H1 (cell line): ENCODE measurements around the gene C20orf144. TPM values are rescaled to one million over a fixed set of nuclear protein-coding genes. Genes with fewer than 3 reads are reported as not detected.

Source experiments
- CTCF ChIA-PET: fragments of 300-600 bp; sonication (Branson Sonifier 250); formaldehyde crosslinking; loops from one replicate; lab custom pipeline; 2021; ENCODE audit not compliant: partially characterized antibody; lab: Charles Lee
- POLR2A ChIA-PET: fragments of 300-600 bp; sonication (Branson Sonifier 250); formaldehyde crosslinking; loops from one replicate; lab custom pipeline; 2021; ENCODE audit warnings: inconsistent platforms; ENCODE audit not compliant: partially characterized antibody; lab: Charles Lee
- DNase-seq, 2 experiments: peaks; one replicate each; pipeline versions ENCODE4 v3.0.0 to v3.0.0-alpha.2; 2010 to 2022; ENCODE audit warnings: low spot score in 2 of 2, low read depth in 1 of 2, mixed read lengths in 1 of 2
- FAIRE-seq: peaks from 2 replicates; lab custom pipeline; 2011; peaks lifted over from hg19 to GRCh38; lab: Jason Lieb, UNC
- H2AFZ ChIP-seq: 2 replicates; pipeline ENCODE4 v1.8.1; 2012; ENCODE audit warnings: low read length, inconsistent platforms
- H2AK5ac ChIP-seq: 2 replicates; pipeline ENCODE4 v1.6.1; 2013; ENCODE audit warnings: low read depth, low read length
- H2BK120ac ChIP-seq: replicated peaks from 2 replicates; pipeline ENCODE3; 2013; ENCODE audit warnings: low read depth, low read length, inconsistent platforms
- H2BK12ac ChIP-seq: 2 replicates; pipeline ENCODE4 v1.6.1; 2013; ENCODE audit warnings: low read depth, low read length
- H2BK15ac ChIP-seq: 2 replicates; pipeline ENCODE4 v1.6.1; 2013; ENCODE audit warnings: low read length
- H2BK20ac ChIP-seq: 2 replicates; pipeline ENCODE4 v1.6.1; 2013; ENCODE audit warnings: low read length
- H2BK5ac ChIP-seq: 2 replicates; pipeline ENCODE4 v1.6.1; 2013; ENCODE audit warnings: low read depth, low read length
- H3K14ac ChIP-seq: 2 replicates; pipeline ENCODE4 v1.6.1; 2013; ENCODE audit warnings: inconsistent platforms; ENCODE audit not compliant: insufficient read length
- H3K18ac ChIP-seq: 2 replicates; pipeline ENCODE4 v1.6.1; 2013; ENCODE audit warnings: low read length; ENCODE audit errors: extremely low read depth
- H3K23ac ChIP-seq: 2 replicates; pipeline ENCODE4 v1.6.1; 2013; ENCODE audit warnings: inconsistent platforms; ENCODE audit not compliant: insufficient read length
- H3K23me2 ChIP-seq: 2 replicates; pipeline ENCODE4 v1.6.1; 2013; ENCODE audit warnings: low read depth, low read length
- H3K27ac ChIP-seq: 2 replicates; pipeline ENCODE4 v1.6.1; 2011; ENCODE audit warnings: low read depth, low read length, inconsistent platforms
- H3K27me3 ChIP-seq, 4 experiments: replicated peaks in 1 of 4; 1 replicate in 1 of 4; 2 replicates in 3 of 4; pipeline versions ENCODE4 v1.6.1 to v1.8.1; 2011 to 2013; ENCODE audit warnings: low read length in 3 of 4, mild to moderate bottlenecking in 3 of 4, inconsistent platforms in 2 of 4, mixed read lengths in 2 of 4, moderate library complexity in 1 of 4; ENCODE audit not compliant: control insufficient read depth in 3 of 4, insufficient read depth in 3 of 4; ENCODE audit errors: extremely low read depth in 1 of 4
- H3K36me3 ChIP-seq, 4 experiments: 2 replicates each; pipeline versions ENCODE4 v1.6.1 to v1.8.1; 2011 to 2013; ENCODE audit warnings: mild to moderate bottlenecking in 4 of 4, low read length in 3 of 4, moderate library complexity in 2 of 4, control low read depth in 1 of 4, inconsistent platforms in 1 of 4; ENCODE audit not compliant: insufficient read depth in 4 of 4, control insufficient read depth in 2 of 4
- H3K4ac ChIP-seq: replicated peaks from 2 replicates; pipeline ENCODE3; 2013; ENCODE audit warnings: low read length, low read depth, mixed read lengths, inconsistent platforms; ENCODE audit not compliant: insufficient read length
- H3K4me1 ChIP-seq, 4 experiments: replicated peaks in 1 of 4; 1 replicate in 1 of 4; 2 replicates in 3 of 4; pipeline versions ENCODE4 v1.6.1 to v1.8.1; 2011 to 2013; ENCODE audit warnings: low read length in 3 of 4, inconsistent platforms in 2 of 4, mixed read lengths in 1 of 4; ENCODE audit not compliant: insufficient read depth in 4 of 4, control insufficient read depth in 3 of 4
- H3K4me2 ChIP-seq, 2 experiments: 2 replicates each; pipeline versions ENCODE4 v1.6.1 to v1.8.1; 2011 to 2013; ENCODE audit warnings: low read depth in 2 of 2, low read length in 2 of 2, control low read depth in 1 of 2, inconsistent platforms in 1 of 2, mild to moderate bottlenecking in 1 of 2; ENCODE audit not compliant: insufficient read depth in 1 of 2
- H3K4me3 ChIP-seq, 4 experiments: fragments of 200-600, 300-600 bp in 1 of 4; sonication (generic), shearing (Covaris generic), sonication (Bioruptor Twin) in 1 of 4; 2 replicates each; pipeline versions ENCODE4 v1.5.1 to v1.8.1; 2011 to 2016; ENCODE audit warnings: low read length in 4 of 4, low read depth in 3 of 4, control low read depth in 2 of 4, inconsistent platforms in 2 of 4, mild to moderate bottlenecking in 2 of 4, mixed read lengths in 1 of 4, moderate library complexity in 1 of 4; ENCODE audit not compliant: insufficient read depth in 2 of 4; ENCODE audit errors: extremely low read depth in 1 of 4
- H3K56ac ChIP-seq: replicated peaks from 2 replicates; pipeline ENCODE3; 2013; ENCODE audit warnings: low read depth, mild to moderate bottlenecking, mixed read lengths, low read length, inconsistent platforms; ENCODE audit not compliant: insufficient read length
- H3K79me1 ChIP-seq: 2 replicates; pipeline ENCODE4 v1.6.1; 2013; ENCODE audit warnings: low read depth, low read length, control low read depth
- H3K79me2 ChIP-seq, 2 experiments: 2 replicates each; pipeline versions ENCODE4 v1.6.1 to v1.8.1; 2012 to 2013; ENCODE audit warnings: low read length in 2 of 2, mild to moderate bottlenecking in 2 of 2, inconsistent platforms in 1 of 2; ENCODE audit not compliant: insufficient read depth in 2 of 2, control insufficient read depth in 1 of 2
- H3K9ac ChIP-seq, 4 experiments: replicated peaks in 1 of 4; 1 replicate in 1 of 4; 2 replicates in 3 of 4; pipeline versions ENCODE4 v1.6.1 to v1.8.1; 2011 to 2013; ENCODE audit warnings: low read depth in 3 of 4, low read length in 3 of 4, control low read depth in 2 of 4, mild to moderate bottlenecking in 2 of 4, moderate library complexity in 2 of 4, inconsistent platforms in 1 of 4; ENCODE audit errors: extremely low read depth in 1 of 4
- H3K9me3 ChIP-seq, 2 experiments: 2 replicates each; pipeline versions ENCODE4 v1.6.1 to v1.8.1; 2012 to 2013; ENCODE audit warnings: mild to moderate bottlenecking in 2 of 2, moderate library complexity in 2 of 2, control low read depth in 1 of 2, inconsistent platforms in 1 of 2, low read depth in 1 of 2, low read length in 1 of 2, mixed read lengths in 1 of 2; ENCODE audit not compliant: insufficient read depth in 2 of 2
- H4K20me1 ChIP-seq, 2 experiments: replicated peaks in 1 of 2; 2 replicates each; pipeline versions ENCODE3 to v1.8.1; 2011 to 2013; ENCODE audit warnings: inconsistent platforms in 2 of 2, low read length in 2 of 2, mild to moderate bottlenecking in 1 of 2; ENCODE audit not compliant: insufficient read depth in 2 of 2, control insufficient read depth in 1 of 2
- H4K5ac ChIP-seq: 2 replicates; pipeline ENCODE4 v1.6.1; 2013; ENCODE audit warnings: low read length, low read depth, mixed read lengths, inconsistent platforms; ENCODE audit not compliant: insufficient read length
- H4K8ac ChIP-seq: 2 replicates; pipeline ENCODE4 v1.8.0; 2013; ENCODE audit warnings: mild to moderate bottlenecking, moderate library complexity, low read length, inconsistent platforms; ENCODE audit not compliant: insufficient read depth; ENCODE audit errors: extremely low read depth
- H4K91ac ChIP-seq: replicated peaks from 2 replicates; pipeline ENCODE3; 2013; ENCODE audit warnings: low read length, mixed read lengths, inconsistent platforms; ENCODE audit not compliant: insufficient read length
- JUND ChIP-seq: IDR thresholded peaks from 2 replicates; pipeline ENCODE4 v1.6.1; 2011; ENCODE audit warnings: mild to moderate bottlenecking, improper control_type of control experiment, low read length
- MAX ChIP-seq: IDR thresholded peaks from 2 replicates; pipeline ENCODE4 v1.6.1; 2012; ENCODE audit warnings: inconsistent platforms
- NANOG ChIP-seq: IDR thresholded peaks from 2 replicates; pipeline ENCODE4 v1.6.1; 2011; ENCODE audit warnings: low read length, low read depth, mild to moderate bottlenecking, inconsistent platforms; ENCODE audit not compliant: insufficient read depth, poor library complexity, severe bottlenecking
- POLR2A ChIP-seq, 2 experiments: IDR thresholded peaks; 1 replicate in 1 of 2; 2 replicates in 1 of 2; pipeline ENCODE4 v1.6.1; 2011; ENCODE audit warnings: low read depth in 2 of 2, low read length in 2 of 2, mild to moderate bottlenecking in 2 of 2; ENCODE audit errors: control extremely low read depth in 1 of 2
- RAD21 ChIP-seq, 2 experiments: IDR thresholded peaks in 1 of 2; conservative IDR thresholded peaks in 1 of 2; 2 replicates each; pipeline ENCODE4 v1.6.1; 2011; ENCODE audit warnings: low read depth in 2 of 2, low read length in 2 of 2, improper control_type of control experiment in 1 of 2, inconsistent platforms in 1 of 2, mild to moderate bottlenecking in 1 of 2, moderate library complexity in 1 of 2
- SRF ChIP-seq: IDR thresholded peaks from 2 replicates; pipeline ENCODE4 v1.6.1; 2011; ENCODE audit warnings: mild to moderate bottlenecking, low read depth, low read length, moderate library complexity
- YY1 ChIP-seq: IDR thresholded peaks from 2 replicates; pipeline ENCODE4 v1.6.1; 2011; ENCODE audit warnings: low read depth, mild to moderate bottlenecking, low read length
- WGBS, 2 experiments: shearing (Covaris generic) in 1 of 2; methylation state at CpG; one replicate each; pipeline versions ENCODE4 v1.1.6 to v1.1.7; 2013 to 2015; ENCODE audit warnings: low lambda C conversion rate in 2 of 2, mixed read lengths in 2 of 2, inconsistent platforms in 1 of 2, low coverage in 1 of 2, missing lambda C conversion rate in 1 of 2; ENCODE audit not compliant: insufficient replicate concordance in 2 of 2, insufficient coverage in 1 of 2, insufficient read length in 1 of 2; ENCODE audit errors: extremely low coverage in 1 of 2, missing lambda C conversion rate in 1 of 2; 5-methylcytosine and 5-hydroxymethylcytosine counted together
- polyA plus RNA-seq, 7 experiments: library from polyadenylated mRNA; depleted of rRNA in 3 of 7; stranded (reverse) in 5 of 7; unstranded in 2 of 7; fragments of >200 nt in 5 of 7; fragments of 200-250 nt in 2 of 7; gene quantifications; 1 replicate in 5 of 7; 2 replicates in 1 of 7; 4 replicates in 1 of 7; pipeline versions ENCODE4 v1.2.1 to v1.2.3, GENCODE V29; 2011 to 2013; ENCODE audit warnings: missing spikeins in 2 of 7, mixed read lengths in 2 of 7
- total RNA-seq: library from RNA; stranded (reverse); fragmentation: NEBNext Ultra II Directional; extraction: Animal tissue kit (Norgen Biotek cat#: 25700); gene quantifications from 2 replicates; pipeline ENCODE4 v1.2.1, GENCODE V29; 2021

The C20orf144 gene
- total and polyA plus RNA-seq, 2 of the 8 experiments (the other 6 are each of a cell fraction or from before 2014, with no cell fraction given): 0.21 to 0.24 TPM

- Histone ChIP-seq H3K4me1 (peaks cover 4 to 20% (median 10%) of the 10 kb centered on the region in 4 experiments), H2BK15ac (no peak overlapping the region), H3K36me3 (peaks cover 18 to 37% (median 30%) of the 10 kb centered on the region in 4 experiments; a peak in 7 of 8 replicates), H2AFZ (no peak overlapping the region), H3K9ac (no peak overlapping the region), H4K8ac (no peak overlapping the region), H2AK5ac (no peak overlapping the region), H3K27ac (no peak overlapping the region), H3K4ac (no peak overlapping the region), H4K20me1 (peaks cover 19 to 55% of the 10 kb centered on the region in 2 experiments), H3K4me2 (no peak overlapping the region), H3K9me3 (no peaks in the 10 kb centered on the region), H3K79me2 (peaks cover 0 to 51% of the 10 kb centered on the region in 2 experiments; a peak in 3 of 4 replicates), H3K79me1 (peaks cover 19% of the 10 kb centered on the region), H2BK20ac (no peak overlapping the region), H2BK120ac (no peak overlapping the region), H3K18ac (no peak overlapping the region), H3K27me3 (no peaks in the 10 kb centered on the region), H3K23ac (no peak overlapping the region), H2BK5ac (no peak overlapping the region), H3K4me3 (no peak overlapping the region), H4K5ac (no peak overlapping the region), H2BK12ac (no peak overlapping the region), H3K23me2 (peaks cover 9% of the 10 kb centered on the region), H4K91ac (no peak overlapping the region), H3K14ac (no peak overlapping the region), H3K56ac (no peak overlapping the region)
- CTCF ChIA-PET: interaction anchor here (0.8 to 2.2 kb wide), 4 partner anchors 10 to 157 kb away, joined by 3 to 14 read pairs (median 4); partner anchors contain the start of gene ACTL10
- POLR2A ChIA-PET: interaction anchor here (1.1 to 14.0 kb wide), 3 partner anchors 14 to 211 kb away, joined by 3 to 245 read pairs (median 3); partner anchors contain the start of genes ACTL10, C20orf144 and NECAB3
- FAIRE-seq (no peak), DNase-seq (no peak)
- TF ChIP-seq RAD21 (IDR thresholded peaks at IDR 0.05 in 1 of 2, conservative IDR thresholded peaks at IDR 0.05 in 1 of 2; ENCODE audit: low read depth in 2 of 2, low read length in 2 of 2) (no peak), SRF (no peak), NANOG (no peak), POLR2A (IDR thresholded peaks at IDR 0.05; ENCODE audit: control extremely low read depth in 1 of 2, low read depth in 2 of 2, low read length in 2 of 2) (peak in 1 of 2 experiments; percentile 43; a peak in 1 of 3 replicates), MAX (no peak), YY1 (no peak), JUND (no peak)
- WGBS, 2 experiments: 88% methylated on average over 5 of the region's 5 CpGs; no CpG with 5 or more reads in 1 of the 2 experiments
Measured at GRCh38 chr20:33681288-33681687, 19.2 kb downstream of the C20orf144 start.
